ENCODE data around the gene KCNJ12.
"Not testable (repeated sequence)": the region's sequence is repeated elsewhere in the genome, so short reads cannot be mapped to it uniquely, and the experiment has no call there.

The KCNJ12 gene

GRCh38 chr17:21343061-21343949, 32.9 kb upstream of the KCNJ12 start:
- not testable (repeated sequence) for H3K9me3 ChIP-seq (ENCODE audit: low read length); H3K36me3 ChIP-seq (ENCODE audit: insufficient read depth, low read length); H3K4me3 ChIP-seq (ENCODE audit: low read depth in 1 of 2, low read length in 2 of 2); H3K4me1 ChIP-seq (ENCODE audit: insufficient read depth, low read length); H3K9ac ChIP-seq (ENCODE audit: low read length); H3K27ac ChIP-seq (ENCODE audit: low read depth, low read length); H3K27me3 ChIP-seq (ENCODE audit: control insufficient read depth in 1 of 2, insufficient read depth in 2 of 2, low read length in 2 of 2)

- H3K27ac ChIP-seq (ENCODE audit: low read depth, low read length); H3K4me1 ChIP-seq (ENCODE audit: insufficient read depth, low read length); H3K36me3 ChIP-seq (ENCODE audit: insufficient read depth, low read length); H3K9ac ChIP-seq (ENCODE audit: low read length); H3K27me3 ChIP-seq (ENCODE audit: control insufficient read depth in 1 of 2, insufficient read depth in 2 of 2, low read length in 2 of 2); H3K9me3 ChIP-seq (ENCODE audit: low read length); H3K4me3 ChIP-seq (ENCODE audit: low read depth in 1 of 2, low read length in 2 of 2): not testable (repeated sequence)
Measured at GRCh38 chr17:21344801-21345200, 31.4 kb upstream of the KCNJ12 start.

- H3K4me3 ChIP-seq (ENCODE audit: low read depth in 1 of 2, low read length in 2 of 2) = no peak overlapping the region
- H3K27ac ChIP-seq (ENCODE audit: low read depth, low read length) = no peak overlapping the region
- H3K9me3 ChIP-seq (ENCODE audit: low read length) = no peaks in the 10 kb centered on the region
- no peaks in the 10 kb centered on the region for H3K36me3 ChIP-seq (ENCODE audit: insufficient read depth, low read length)
- no peak overlapping the region for H3K9ac ChIP-seq (ENCODE audit: low read length)
- H3K4me1 ChIP-seq (ENCODE audit: insufficient read depth, low read length) = no peaks in the 10 kb centered on the region
- no peaks in the 10 kb centered on the region for H3K27me3 ChIP-seq (ENCODE audit: control insufficient read depth in 1 of 2, insufficient read depth in 2 of 2, low read length in 2 of 2)
Measured at GRCh38 chr17:21345236-21345635, 30.9 kb upstream of the KCNJ12 start.

GRCh38 chr17:21346107-21346506, 30.1 kb upstream of the KCNJ12 start:
- not testable (repeated sequence) for H3K9ac ChIP-seq (ENCODE audit: low read length); H3K9me3 ChIP-seq (ENCODE audit: low read length); H3K27ac ChIP-seq (ENCODE audit: low read depth, low read length); H3K36me3 ChIP-seq (ENCODE audit: insufficient read depth, low read length); H3K4me1 ChIP-seq (ENCODE audit: insufficient read depth, low read length); H3K27me3 ChIP-seq (ENCODE audit: control insufficient read depth in 1 of 2, insufficient read depth in 2 of 2, low read length in 2 of 2); H3K4me3 ChIP-seq (ENCODE audit: low read depth in 1 of 2, low read length in 2 of 2)

- H3K27me3 ChIP-seq (ENCODE audit: control insufficient read depth in 1 of 2, insufficient read depth in 2 of 2, low read length in 2 of 2); H3K27ac ChIP-seq (ENCODE audit: low read depth, low read length); H3K9me3 ChIP-seq (ENCODE audit: low read length); H3K9ac ChIP-seq (ENCODE audit: low read length); H3K36me3 ChIP-seq (ENCODE audit: insufficient read depth, low read length); H3K4me3 ChIP-seq (ENCODE audit: low read depth in 1 of 2, low read length in 2 of 2); H3K4me1 ChIP-seq (ENCODE audit: insufficient read depth, low read length): not testable (repeated sequence)
Measured at GRCh38 chr17:21346651-21347250, 29.4 kb upstream of the KCNJ12 start.

GRCh38 chr17:21347660-21348059, 28.5 kb upstream of the KCNJ12 start:
- H3K9me3 ChIP-seq (ENCODE audit: low read length); H3K4me1 ChIP-seq (ENCODE audit: insufficient read depth, low read length); H3K27me3 ChIP-seq (ENCODE audit: control insufficient read depth in 1 of 2, insufficient read depth in 2 of 2, low read length in 2 of 2); H3K4me3 ChIP-seq (ENCODE audit: low read depth in 1 of 2, low read length in 2 of 2); H3K27ac ChIP-seq (ENCODE audit: low read depth, low read length); H3K9ac ChIP-seq (ENCODE audit: low read length); H3K36me3 ChIP-seq (ENCODE audit: insufficient read depth, low read length): not testable (repeated sequence)

GRCh38 chr17:21348081-21348925, 27.9 kb upstream of the KCNJ12 start:
- not testable (repeated sequence) for H3K4me1 ChIP-seq (ENCODE audit: insufficient read depth, low read length); H3K4me3 ChIP-seq (ENCODE audit: low read depth in 1 of 2, low read length in 2 of 2); H3K27ac ChIP-seq (ENCODE audit: low read depth, low read length); H3K27me3 ChIP-seq (ENCODE audit: control insufficient read depth in 1 of 2, insufficient read depth in 2 of 2, low read length in 2 of 2); H3K9me3 ChIP-seq (ENCODE audit: low read length); H3K36me3 ChIP-seq (ENCODE audit: insufficient read depth, low read length); H3K9ac ChIP-seq (ENCODE audit: low read length)

GRCh38 chr17:21348926-21349261, 27.3 kb upstream of the KCNJ12 start:
- H3K4me1 ChIP-seq (ENCODE audit: insufficient read depth, low read length); H3K9ac ChIP-seq (ENCODE audit: low read length); H3K27ac ChIP-seq (ENCODE audit: low read depth, low read length); H3K9me3 ChIP-seq (ENCODE audit: low read length); H3K36me3 ChIP-seq (ENCODE audit: insufficient read depth, low read length); H3K4me3 ChIP-seq (ENCODE audit: low read depth in 1 of 2, low read length in 2 of 2); H3K27me3 ChIP-seq (ENCODE audit: control insufficient read depth in 1 of 2, insufficient read depth in 2 of 2, low read length in 2 of 2): not testable (repeated sequence)

GRCh38 chr17:21349358-21350050, 26.7 kb upstream of the KCNJ12 start:
- not testable (repeated sequence) for H3K36me3 ChIP-seq (ENCODE audit: insufficient read depth, low read length); H3K9ac ChIP-seq (ENCODE audit: low read length); H3K4me3 ChIP-seq (ENCODE audit: low read depth in 1 of 2, low read length in 2 of 2); H3K27ac ChIP-seq (ENCODE audit: low read depth, low read length); H3K4me1 ChIP-seq (ENCODE audit: insufficient read depth, low read length); H3K27me3 ChIP-seq (ENCODE audit: control insufficient read depth in 1 of 2, insufficient read depth in 2 of 2, low read length in 2 of 2); H3K9me3 ChIP-seq (ENCODE audit: low read length)

- not testable (repeated sequence) for H3K9ac ChIP-seq (ENCODE audit: low read length); H3K27ac ChIP-seq (ENCODE audit: low read depth, low read length); H3K9me3 ChIP-seq (ENCODE audit: low read length); H3K4me3 ChIP-seq (ENCODE audit: low read depth in 1 of 2, low read length in 2 of 2); H3K36me3 ChIP-seq (ENCODE audit: insufficient read depth, low read length); H3K4me1 ChIP-seq (ENCODE audit: insufficient read depth, low read length); H3K27me3 ChIP-seq (ENCODE audit: control insufficient read depth in 1 of 2, insufficient read depth in 2 of 2, low read length in 2 of 2)
Measured at GRCh38 chr17:21350495-21350894, 25.7 kb upstream of the KCNJ12 start.

GRCh38 chr17:21351366-21352065, 24.6 kb upstream of the KCNJ12 start:
- Histone ChIP-seq H3K9ac (ENCODE audit: low read length) (no peak overlapping the region), H3K4me1 (ENCODE audit: insufficient read depth, low read length) (no peaks in the 10 kb centered on the region), H3K27ac (ENCODE audit: low read depth, low read length) (no peak overlapping the region), H3K36me3 (ENCODE audit: insufficient read depth, low read length) (no peaks in the 10 kb centered on the region), H3K4me3 (ENCODE audit: low read depth in 1 of 2, low read length in 2 of 2) (no peak overlapping the region), H3K27me3 (ENCODE audit: control insufficient read depth in 1 of 2, insufficient read depth in 2 of 2, low read length in 2 of 2) (no peaks in the 10 kb centered on the region), H3K9me3 (ENCODE audit: low read length) (no peaks in the 10 kb centered on the region)
